ENCODE measurements around the gene OCIAD1.
A peak's percentile ranks its signal among the peaks of the same experiment; 100 is the strongest.

Gene OCIAD1

GRCh38 chr4:48896845-48897244, 66.0 kb downstream of the OCIAD1 start:
- DNase-seq, result no peak

DNA sequence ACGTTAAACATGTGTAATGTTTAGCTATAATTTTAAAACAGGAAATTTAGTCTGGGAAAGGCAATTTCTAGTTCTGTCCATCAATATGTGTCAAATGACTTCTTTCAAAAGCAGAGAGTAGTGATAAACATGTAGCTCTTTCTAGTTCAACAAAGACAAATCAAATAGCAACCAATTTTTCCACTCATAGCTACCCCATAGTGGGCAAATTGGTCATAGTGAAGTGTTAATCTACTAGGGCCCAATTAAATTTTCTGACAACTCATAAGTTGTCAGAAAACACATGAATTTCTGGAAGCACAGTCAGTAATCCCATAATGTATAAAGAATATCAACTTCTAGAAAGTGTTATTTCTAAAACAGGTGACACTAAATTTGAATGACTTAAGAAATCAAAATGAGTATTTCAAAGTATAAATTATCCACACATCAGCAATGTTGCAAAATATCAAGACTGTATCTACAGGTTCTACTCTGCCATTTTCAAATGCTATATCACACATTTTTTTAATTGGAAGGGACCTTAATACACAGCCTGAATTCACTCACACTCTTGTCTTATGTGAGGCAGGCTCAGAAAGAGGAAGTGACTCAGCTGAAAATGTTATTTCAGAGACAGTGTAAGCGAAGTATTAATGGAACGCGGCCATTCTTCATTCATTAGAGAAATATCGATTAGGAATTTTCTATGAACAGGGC, 68.0 kb downstream of the OCIAD1 start:
- DNase-seq, result no peak

DNA sequence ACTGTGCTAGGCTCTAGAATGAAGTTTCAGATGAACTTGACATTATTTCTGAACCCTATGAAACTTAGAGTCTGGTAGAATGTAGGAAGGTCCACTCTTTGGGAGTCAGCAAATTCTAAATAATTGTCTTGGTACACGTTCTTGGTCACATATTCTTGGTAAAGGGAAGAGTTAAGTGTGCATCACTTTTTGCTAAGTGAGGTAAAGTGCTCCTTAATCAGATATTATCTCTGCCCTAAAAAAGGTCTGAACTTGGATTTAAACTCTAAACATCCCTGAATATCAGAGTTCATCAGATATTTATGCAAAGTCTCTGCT, 68.5 kb downstream of the OCIAD1 start:
- no peak for DNase-seq

GRCh38 chr4:48899950-48900349, 69.1 kb downstream of the OCIAD1 start:
- DNase-seq, result no peak

DNA sequence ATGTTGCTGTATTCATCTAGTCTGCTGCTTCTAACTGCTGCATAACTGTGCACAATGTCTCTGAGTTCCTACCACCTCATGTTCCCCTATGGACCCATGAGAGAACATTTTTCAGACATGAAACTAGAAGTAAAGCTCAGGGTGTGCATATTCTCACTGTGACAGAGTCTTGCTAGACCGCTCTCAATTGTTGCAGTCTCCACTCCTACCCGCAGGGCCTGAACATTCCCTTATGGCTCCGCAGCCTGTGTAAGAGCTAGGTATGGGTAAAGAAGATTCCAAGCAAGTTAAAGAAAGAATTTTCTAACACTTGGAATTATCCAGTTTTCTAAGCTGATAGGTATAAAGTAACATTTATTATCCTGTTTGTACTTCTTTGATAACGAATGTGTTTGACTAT, 70.3 kb downstream of the OCIAD1 start:
- DNase-seq, result no peak

DNA sequence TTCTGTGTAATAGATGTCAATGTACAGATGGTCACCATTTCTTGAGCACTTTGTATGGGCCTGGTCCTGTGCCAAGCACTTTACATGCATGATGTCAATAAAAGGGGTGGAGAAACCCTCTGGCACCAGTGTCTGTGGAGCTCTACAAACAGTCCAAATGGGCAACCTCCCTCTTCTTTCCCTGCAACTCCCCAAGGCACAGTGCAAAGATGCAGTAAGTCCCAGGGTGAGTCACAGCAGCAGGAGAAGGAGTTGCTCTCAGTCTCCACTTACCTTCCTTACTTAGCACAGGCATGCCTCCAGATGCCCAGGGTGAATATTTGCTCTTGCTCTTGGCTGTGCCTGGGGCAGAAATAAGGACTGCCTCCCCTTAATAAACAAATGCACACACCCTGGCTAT, 71.4 kb downstream of the OCIAD1 start:
- DNase-seq, result peak; percentile 63

DNA sequence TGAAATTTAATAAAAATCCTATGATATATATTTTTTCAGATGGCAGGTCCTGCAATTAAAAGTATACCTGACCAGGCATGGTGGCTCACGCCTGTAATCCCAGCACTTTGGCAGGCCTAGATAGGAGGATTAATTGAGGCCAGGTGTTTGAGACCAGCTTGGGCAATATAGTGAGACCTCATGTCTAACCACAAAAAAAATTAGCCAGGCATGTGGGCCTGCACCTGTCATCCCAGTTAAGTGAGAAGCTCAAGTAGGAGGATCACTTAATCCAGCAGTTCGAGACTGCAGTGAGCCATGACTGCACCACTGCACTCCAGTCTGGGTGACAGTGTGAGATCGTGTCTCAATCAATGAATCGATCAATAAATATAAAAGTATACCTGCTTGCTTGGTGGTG, 73.2 kb downstream of the OCIAD1 start:
- DNase-seq, result peak; percentile 32

DNA sequence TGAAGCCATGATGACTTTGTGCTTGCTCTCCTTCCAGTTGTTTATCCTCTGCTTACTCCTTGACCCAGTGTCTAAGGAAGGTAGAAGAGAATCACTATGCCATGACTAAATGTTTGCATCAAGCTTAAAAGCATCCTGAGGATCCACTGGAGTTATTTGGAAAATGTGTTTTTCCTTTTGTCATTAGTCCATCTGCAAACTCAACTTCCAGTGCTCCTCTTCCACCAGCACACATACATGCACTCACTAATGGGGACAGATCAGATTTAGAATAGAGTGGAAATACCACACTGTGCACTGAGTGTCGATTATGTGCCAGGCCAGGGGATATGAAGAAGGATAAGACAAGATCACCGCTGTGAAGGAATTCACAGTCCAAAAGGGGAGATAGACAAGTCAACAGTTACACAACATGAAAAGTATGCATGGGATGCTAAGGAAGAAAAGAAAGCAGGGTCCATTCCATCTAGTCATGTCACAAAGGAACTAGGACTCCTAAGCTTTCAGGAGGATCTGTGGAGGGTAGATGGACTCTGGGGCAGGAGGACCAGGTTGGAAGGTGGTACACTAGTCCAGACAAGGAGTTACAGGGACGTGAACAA, 73.8 kb downstream of the OCIAD1 start:
- no peak for DNase-seq

GRCh38 chr4:48905363-48906015, 74.6 kb downstream of the OCIAD1 start:
- DNase-seq, result no peak

GRCh38 chr4:48906206-48907173, 75.6 kb downstream of the OCIAD1 start, which contains the start of gene OCIAD2:
OCIAD2 (minus strand) TSS chr4:48906774; CDS start chr4:48904549, 2,225 bp downstream.
- DNase-seq, result peak; percentile 81

GRCh38 chr4:48907706-48908477, 77.0 kb downstream of the OCIAD1 start:
- no peak for DNase-seq

- no peak for DNase-seq
Observed at GRCh38 chr4:48908687-48909086, 77.8 kb downstream of the OCIAD1 start.

DNA sequence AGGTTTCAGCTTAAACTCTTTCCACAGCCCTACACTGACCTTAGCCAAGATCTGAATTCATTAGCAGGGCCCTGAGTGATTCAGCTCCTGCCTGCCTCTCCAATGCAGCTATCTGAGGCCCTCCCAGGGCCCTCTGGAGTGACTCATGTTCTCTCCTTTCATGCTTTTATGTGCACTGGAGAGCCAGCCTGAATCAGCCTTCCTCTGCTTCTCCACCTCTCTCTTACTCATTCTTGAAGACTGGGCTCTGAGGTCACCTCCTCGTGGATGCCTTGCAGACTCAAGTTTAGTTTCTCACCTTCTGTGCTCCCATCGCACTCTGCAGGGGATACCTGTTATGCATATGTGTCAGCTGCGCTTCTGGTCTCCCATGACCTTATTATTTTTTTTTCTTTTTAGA, 78.8 kb downstream of the OCIAD1 start:
- DNase-seq, result no peak

DNA sequence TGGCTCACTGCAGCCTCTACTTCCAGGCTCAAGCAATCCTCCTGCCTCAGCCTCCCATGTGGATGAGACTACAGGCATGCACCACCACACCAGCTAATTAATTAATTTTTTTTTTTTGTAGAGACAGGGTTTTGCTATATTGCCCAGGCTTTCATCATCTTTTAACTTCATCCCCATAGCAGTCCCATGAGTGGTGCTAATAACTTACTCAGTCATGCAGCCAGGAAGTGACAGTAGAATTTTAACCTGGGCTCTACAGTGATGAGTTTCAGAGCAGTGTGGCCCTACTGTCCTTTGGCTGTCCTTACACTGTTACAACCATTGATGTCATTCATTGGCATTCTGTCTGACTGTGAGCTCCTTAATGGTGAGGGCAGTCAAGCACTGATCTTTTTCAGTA, 79.6 kb downstream of the OCIAD1 start:
- no peak for DNase-seq
